GM19035 (cell line): Measurements from ENCODE around the gene CLCNKA.
"Not testable (repeated sequence)": the region's sequence is repeated elsewhere in the genome, so short reads cannot be mapped to it uniquely, and the experiment has no call there.

Experiments
- ATAC-seq: cut with Tn5 transposase; IDR thresholded peaks from one replicate; pipeline ENCODE4 v1.9.1; 2021; ENCODE audit not compliant: unreplicated experiment

The CLCNKA gene

DNA sequence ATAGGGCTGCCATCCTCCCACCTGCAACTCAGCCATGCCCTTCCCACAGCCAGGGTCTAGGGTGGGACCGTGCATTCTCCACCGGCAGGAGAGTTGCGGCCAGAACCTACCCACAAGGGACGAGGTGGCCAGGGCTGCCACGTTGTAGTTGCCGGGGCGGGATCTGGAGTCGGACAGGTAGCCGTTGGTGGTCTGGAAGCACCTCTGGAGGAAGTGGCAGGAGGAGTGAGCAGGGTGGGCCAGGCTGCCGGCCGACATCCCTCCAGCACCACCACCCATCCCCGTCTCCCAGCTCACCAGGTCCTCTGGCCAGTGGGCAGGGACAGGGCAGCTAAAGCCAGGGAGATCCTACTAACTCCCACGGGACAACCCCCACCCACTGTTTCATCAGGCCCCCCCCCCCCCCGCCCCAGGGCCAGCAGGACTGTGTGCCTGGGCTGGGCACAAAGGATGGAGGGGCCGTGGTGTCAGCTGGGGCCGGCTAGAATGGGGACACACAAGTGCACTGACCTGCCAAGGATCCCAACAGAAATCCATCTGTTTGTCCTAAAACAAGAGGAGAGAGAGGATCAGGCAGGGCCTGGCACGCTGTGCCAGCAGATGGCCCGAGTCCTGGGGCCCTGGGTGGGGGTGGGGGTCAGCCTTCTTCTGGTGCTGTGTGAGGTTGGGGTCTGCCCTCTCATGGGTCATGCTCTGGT is 40.3 kb downstream of the CLCNKA start:
- ATAC-seq: not testable (repeated sequence)

DNA sequence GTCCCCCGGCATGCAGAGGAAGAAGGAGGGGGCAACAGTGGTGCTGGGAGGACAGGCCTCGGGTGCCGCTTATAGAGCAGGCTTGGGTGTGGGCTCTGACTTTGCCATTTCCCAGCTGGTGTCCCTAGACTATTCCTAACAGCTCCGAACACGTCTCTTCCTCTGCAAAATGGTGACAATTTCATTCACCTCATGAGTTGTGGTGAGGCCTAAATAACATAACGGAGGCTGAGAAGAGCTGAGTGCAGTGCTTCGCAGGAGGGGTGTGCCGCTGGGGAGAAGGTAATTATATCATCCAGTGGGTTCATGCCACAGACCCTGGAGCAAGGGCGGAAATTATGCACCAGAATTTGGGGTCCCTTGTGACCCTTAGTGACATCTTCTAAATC is 40.8 kb downstream of the CLCNKA start:
- not testable (repeated sequence) for ATAC-seq

DNA sequence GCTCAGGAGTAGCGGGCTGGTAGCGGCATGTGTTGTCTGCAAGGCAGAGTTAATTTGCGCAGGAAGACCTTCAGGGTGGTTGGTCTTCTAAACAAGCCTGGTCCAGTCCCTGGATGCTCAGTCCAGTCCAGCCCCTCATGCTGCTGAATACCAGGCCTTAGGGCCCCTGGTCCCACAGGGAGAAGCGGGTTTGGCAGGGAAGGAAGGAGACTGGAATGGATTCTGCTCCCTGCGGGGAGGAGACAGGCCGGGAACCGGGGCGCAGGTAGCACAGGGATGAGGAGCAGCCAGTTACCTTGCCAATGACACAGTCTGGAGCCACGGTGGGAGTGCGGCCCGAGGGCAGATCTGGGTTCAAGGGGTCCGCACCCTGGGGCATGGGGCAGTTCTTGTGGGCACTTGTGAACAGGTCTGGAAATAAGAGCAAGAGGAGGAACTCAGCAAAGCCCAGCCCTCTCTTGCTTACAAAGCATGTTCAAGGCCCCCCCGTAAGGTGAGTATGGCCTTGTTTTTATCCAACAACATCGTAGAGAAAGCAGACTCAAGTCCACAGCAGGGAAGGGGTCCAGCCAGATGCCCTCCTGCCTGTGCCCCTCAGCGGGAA is 41.5 kb downstream of the CLCNKA start:
- ATAC-seq: no peak

DNA sequence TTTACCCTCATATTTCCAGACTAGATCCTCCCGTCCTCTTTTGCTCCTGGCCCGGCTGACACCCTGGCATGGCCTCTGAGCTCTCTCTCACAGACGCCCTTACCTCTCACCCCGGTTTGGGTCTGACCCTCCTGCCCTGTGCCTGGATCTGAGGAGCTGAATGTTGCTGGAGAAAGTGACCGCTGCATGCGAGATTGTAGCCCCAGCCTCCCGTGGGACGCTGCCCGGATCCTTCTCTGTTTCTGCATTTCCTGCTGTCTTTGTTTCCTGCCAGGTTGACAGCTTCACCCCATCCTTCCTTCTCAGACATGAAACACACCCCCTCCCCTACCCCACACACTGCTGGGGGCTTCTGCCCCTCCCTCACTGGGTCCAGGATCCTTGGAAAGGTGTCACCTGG is 42.1 kb downstream of the CLCNKA start:
- no peak for ATAC-seq

DNA sequence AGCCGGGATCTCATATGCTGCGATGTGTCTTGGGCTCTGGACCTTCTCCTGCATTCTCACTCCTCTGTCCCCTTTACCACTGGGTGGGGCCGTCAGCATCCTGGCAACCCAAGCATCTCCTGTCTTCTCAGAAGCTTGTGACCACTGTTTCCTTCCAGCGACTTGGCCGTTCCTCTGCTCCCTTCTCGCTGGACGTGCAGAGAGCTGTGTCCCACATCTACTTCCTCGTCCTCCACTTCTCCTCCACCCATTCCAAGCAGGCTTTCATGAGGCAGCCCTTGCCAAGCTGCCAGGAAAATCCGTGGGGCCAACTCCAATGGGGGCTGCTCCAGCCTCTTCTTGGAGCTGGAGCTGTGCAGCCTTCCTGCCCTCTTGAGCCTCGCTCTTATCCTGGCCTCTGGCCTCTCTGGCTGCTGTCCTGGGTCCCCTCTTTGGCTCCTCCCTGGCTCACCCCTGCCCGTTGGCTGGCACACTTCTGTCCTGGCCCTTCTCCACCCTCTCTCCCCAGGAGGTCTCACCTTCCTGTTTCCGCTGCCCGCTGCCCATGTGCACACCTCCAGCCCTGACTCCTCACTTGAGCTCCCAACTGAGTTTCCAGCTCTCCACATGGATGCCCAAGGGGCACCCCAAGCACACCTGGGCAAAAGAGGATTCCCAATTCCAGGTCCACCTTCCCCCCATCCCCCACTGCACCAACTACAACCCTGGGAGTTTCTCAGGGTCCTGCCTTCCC is 42.9 kb downstream of the CLCNKA start:
- ATAC-seq: no peak

DNA sequence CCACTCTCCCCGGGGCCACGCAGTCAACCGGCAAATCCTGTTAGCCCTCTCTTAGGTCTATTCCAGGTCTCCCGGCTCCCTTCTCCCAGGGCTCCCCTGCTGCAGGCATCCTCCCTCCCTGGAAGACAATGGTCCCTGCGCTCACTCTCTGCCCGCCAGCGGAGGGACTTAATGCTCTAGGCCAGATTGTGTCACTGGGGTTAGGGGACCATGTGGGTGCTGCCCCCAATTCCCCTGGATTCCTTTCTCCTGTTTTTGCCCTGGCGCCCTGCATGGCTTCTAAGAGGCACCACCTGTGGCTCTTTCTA is 43.4 kb downstream of the CLCNKA start:
- ATAC-seq: no peak

DNA sequence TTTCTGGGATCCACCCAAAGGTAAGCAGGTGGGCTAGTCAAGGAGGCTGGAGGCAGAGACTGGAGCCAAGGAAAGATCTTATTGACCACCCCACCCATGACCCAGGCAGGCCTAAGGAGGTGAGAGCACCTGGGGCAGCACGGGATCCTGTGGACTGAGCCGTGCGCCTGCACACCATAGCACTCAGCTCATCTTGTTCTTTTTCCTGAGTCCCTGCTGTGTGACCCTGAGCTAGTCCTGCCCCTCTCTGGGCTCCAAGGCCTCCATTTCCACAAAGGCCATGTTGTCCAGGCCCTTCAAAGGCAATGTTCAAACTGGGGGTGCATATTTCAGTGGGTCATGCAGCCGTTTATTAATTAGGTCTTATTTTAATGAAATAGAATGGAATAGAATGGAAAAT is 44.4 kb downstream of the CLCNKA start:
- ATAC-seq: no peak

DNA sequence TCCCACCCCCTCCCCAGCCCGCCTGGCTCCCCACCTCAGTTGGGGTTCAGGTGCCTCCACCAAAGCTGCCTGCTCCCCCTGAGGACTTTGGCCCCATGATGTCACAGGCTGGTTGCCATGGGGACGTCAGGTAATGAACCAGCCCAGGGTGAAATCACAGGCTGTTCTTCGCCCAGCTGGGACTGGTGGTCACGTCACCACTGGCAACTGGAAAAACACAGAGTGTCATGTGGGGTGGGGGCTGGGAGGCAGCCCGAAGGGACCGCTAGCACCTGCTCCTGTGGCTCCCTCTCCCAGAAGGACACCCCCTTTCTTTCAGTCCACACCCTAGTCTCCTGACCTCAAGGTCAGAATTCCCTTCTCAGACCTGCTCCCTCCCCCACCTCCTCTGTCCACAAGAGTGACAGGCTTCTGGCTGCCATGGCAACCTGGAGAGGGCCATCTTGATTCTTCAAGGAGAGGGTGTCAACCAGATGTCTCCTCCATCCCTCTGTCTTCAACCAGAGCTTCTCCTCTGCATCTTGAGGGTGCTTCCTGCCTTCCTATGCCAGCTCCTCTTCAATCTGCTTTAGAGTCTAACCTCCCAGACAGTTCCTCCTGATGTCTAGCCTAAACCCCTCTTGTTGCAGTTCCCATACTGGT is 45.4 kb downstream of the CLCNKA start:
- no peak for ATAC-seq

DNA sequence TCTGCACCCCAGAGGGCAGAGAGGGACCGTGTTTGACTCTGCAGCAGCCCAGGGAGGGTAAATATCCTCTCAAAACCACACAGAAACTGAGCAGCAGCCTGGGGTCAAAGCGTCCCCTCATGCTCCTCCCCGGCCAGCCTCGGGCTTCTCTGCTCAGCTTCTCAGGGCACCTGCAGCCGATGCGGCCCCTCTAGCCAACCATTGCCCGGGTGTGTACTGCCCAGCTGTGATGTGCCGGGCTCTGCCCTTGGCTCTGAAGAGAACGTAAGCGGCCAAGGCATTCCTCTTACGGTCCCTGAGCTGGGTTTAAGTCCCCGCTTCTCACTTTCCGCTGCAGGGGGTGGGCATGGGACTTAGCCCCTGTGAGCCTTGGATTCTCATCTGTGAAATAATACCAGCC is 46.1 kb downstream of the CLCNKA start:
- no peak for ATAC-seq

DNA sequence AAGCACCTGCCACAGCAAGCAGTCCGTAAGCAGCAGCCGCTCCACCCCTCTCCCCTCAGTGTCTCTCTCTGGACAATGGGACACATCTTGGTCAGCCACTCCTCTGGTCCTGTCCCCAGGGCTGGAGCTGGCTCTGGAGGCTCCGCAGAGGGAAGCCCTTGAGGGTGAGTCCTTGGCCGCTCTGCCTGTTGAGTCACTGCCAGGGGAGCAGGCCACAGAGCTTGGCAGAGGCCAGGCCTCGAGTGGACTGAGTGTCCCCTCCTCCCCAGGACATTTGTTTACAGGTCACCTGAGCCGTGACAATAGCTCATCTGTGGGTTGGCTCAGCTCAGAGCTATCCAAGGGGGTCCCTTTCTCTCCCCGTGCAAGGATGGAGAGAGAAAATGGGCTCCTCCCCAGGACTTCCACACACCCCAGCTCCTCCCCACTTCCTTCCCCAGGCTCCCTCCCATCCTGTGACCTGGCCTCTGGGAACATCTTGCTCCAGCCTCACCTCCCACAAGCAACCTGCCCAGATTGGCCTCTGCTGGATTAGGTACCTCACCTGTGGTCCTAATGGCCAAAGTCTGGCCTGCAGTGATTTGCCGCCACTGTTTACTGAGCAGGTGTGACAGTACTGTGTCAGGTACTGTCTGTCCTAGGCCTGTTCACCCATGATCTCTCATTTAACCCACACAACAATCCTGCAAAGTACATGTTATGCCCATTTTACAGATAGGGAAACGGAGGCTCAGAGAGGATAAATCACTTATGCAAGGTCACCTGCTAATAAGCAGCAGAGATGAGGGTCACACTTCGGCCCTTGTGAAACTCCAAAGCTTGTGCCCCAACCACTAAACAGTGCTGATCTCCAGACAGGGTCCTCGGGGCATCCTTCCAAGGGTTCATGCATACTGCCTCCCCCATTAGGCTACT is 46.8 kb downstream of the CLCNKA start:
- ATAC-seq: no peak

DNA sequence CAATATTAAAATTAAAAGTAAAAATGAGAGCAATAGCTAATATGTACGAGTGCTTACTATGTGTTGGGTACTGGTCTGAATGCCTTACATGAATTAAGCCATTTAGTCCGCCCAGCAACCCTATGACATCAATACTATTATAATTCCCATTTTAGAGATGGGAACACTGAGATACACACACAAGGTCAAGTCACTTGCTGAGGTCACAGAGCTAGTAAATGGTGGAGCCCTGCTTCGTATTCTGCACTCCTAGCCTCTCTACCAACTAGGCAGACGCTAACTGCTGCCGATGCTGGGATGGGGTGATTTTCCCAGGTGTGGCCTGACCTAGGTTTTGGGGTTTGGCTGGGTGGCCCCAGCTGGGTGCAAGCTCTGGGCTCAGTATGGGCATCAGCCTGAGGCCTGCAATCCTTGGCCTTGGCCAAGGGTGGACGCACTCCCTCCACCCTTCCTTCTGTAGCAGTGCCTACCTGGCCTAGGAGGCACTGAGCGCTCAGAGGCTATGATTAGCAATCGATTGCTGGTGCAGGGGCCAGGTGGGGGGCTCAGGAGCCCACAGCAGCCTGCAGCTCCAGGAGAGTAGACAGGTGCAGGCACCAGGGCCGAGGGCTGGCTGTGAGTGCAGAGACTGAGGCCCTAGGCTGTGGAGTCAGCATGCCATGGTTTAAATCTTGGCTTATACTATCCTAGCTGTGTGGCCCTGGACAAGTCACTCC is 49.0 kb downstream of the CLCNKA start:
- no peak for ATAC-seq

DNA sequence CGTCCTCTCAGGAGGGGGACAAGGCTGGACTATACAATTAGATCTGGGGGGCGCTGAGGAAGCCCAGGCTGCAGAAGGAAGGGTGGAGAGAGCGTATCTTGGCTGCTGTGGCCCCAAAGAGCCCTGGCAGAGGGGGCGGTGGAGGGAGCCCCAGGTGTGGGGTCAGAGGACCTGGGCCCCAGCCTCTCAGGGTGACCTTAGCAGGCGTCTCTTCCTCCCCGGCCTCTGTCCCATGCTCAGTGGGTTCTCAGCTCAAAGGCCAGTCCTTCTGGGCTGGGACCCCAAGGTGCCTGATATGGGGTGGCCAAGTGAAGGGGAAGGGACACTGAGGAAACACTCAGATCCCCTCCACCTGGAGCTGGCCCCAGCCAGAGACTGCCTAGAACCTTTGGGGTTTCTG is 49.8 kb downstream of the CLCNKA start:
- no peak for ATAC-seq

DNA sequence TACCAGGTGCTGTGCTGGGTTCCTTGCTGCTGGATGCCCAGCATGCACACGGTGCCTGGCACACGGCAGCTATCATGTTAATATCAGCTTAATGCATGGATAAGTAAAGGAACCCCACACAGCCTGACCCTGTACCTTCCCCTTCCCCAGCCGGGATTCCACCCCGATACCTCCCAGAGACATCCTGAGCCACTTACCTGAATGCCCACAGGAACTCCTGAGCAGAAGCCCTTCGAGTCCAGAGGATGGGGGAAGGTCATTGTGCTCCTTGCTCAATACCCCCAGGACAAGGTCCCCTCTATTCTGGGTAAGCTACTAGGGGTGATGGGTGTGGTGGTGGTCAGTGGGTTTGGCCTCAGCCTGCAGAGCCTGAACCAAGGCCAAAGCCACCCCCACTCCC is 50.3 kb downstream of the CLCNKA start:
- ATAC-seq: no peak

DNA sequence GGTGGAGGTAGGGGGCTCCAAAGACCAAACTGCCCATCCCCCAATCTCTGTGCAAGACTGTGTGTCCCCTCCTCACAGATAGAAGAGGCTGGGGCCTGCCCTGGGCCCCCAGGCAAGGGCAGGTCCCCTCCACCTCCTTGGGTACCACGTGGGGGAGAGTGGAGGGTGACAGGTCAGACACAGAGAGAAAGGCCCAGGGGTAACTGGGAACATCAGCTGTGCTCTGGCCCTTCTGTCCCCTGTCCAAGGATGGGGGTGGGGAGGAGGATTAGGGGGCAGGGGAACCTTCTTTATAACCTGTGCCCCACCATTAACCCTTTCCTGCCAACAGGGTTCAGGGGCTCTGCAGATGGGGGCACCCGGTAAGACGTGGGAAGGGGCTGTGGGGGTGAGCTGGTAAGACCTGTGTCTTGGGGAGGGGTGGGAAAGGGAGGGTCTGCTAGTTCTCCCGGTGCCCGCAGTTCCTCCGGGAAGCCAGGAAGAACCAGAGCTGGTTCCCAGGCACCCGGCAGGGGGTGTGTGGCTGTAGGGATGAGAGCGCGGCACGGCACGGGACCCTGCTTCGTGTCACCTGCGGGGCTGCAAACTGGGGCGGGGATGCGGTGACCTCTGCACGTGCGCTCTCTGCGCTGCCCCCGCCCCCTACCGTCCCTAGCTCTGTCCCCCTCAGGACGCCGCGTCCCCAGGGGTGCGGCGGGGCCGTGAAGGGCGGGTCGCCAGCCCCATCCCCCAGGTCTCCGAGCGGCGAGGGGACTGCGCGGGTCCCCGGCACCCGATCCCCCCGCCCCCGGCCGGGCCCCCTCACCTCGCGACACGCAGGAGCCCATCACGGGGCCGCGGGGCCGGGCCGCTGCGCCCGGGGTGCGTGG is 51.0 kb downstream of the CLCNKA start:
- ATAC-seq: no peak

DNA sequence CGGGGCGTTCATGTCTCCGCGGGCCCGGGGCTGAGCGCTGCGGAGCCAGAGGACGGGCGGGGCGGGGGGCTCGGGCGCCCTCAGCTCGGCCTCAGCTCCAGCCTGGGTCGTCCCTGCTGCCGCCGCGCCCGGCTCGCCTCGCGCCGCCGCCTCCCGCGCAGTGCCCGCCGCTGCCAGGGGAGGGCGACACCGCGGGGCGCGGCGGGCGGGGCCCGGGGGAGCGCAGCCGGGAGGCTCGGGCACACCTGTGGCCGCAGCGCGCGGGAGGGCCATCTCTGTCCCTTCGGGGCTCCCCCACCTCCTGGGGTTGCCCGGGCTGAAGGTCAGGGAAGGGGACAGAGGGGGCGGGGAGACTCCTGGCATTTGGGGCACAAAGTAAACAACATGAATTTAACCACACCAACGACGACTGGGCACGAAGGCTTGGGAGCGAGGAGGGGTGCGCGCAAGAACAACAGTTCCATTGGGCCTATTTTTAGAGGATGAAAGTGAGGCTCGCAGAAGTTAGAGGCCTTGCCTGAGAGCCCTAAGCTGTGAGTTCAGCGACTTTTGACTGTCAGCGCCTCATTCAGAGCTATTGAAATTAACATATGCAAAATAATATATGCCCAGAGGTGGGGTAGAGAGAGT is 51.8 kb downstream of the CLCNKA start, which contains the start of gene FAM131C:
TSS of gene FAM131C (minus strand) at position 162 of the 630 bp plus-strand sequence. CDS start 209 bp downstream, outside the sequence.
- no peak for ATAC-seq

DNA sequence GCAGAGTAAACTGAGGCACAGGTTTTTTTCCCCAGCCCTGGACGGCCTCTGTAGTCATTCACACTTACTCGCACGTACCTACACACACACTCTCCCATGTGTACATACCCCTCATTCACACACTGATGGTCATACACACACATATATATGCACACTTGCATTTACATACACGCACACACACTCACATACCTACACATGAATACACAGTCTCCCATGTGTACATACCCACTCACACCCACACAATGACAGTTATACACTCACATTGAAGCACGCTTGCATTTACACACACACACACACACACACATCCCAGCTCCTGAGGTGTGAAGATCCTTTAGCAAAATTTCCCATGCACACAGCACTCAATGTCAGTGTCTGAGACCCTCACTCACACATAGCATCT is 52.4 kb downstream of the CLCNKA start:
- no peak for ATAC-seq

DNA sequence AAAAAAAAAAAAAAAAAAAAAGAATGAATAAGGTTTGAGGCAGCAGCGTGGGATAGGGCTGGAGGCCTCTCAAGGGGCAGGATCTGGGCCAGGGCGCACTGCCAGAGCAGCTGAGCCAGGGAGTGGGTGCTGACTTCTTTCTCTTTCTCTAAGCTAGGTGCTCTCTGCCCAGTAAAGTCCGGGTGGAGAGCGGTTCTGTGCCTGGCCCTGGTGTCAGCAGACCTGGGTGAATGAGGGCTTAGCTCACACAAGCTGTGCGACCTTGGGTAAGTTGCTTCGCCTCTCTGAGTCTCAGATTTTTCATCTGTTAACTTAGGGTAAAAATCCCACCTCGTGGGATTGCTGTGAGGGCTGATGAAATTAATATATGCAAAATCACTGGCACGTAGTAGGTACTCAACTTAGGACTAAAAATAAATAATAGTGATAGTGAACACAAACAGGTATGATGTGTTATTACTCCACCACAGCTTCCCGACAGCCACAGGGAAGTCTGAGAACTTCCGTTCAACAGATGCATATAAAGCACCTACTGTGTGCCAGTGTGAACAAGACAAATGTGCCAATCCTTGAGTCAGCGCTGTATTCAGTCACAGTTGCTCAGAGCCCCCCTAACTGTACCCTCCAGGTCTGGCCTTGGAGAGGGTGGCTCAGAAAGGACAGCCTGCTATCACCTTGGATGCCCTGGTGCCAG is 53.6 kb downstream of the CLCNKA start:
- no peak for ATAC-seq
